Rectal smooth muscle tissue (tissue), 1 donor: Measurements from ENCODE around the gene UPF2.
A peak's percentile ranks its signal among the peaks of the same experiment; 100 is the strongest.
"Not testable (repeated sequence)": the region's sequence is repeated elsewhere in the genome, so short reads cannot be mapped to it uniquely, and the experiment has no call there.

Source experiments
- H3K27ac ChIP-seq: one replicate; pipeline ENCODE4 v1.7.0; 2013; ENCODE audit warnings: low read depth, low read length, inconsistent platforms
- H3K27me3 ChIP-seq: one replicate; pipeline ENCODE4 v1.7.0; 2013; ENCODE audit warnings: low read length; ENCODE audit not compliant: control insufficient read depth, insufficient read depth
- H3K36me3 ChIP-seq: one replicate; pipeline ENCODE4 v1.7.0; 2013; ENCODE audit warnings: low read length; ENCODE audit not compliant: control insufficient read depth, insufficient read depth
- H3K4me1 ChIP-seq: one replicate; pipeline ENCODE4 v1.7.0; 2013; ENCODE audit warnings: low read length; ENCODE audit not compliant: control insufficient read depth, insufficient read depth
- H3K4me3 ChIP-seq: one replicate; pipeline ENCODE4 v1.7.0; 2013; ENCODE audit warnings: low read length
- H3K9ac ChIP-seq: one replicate; pipeline ENCODE4 v1.7.0; 2013; ENCODE audit warnings: low read length

UPF2 gene, protein sequence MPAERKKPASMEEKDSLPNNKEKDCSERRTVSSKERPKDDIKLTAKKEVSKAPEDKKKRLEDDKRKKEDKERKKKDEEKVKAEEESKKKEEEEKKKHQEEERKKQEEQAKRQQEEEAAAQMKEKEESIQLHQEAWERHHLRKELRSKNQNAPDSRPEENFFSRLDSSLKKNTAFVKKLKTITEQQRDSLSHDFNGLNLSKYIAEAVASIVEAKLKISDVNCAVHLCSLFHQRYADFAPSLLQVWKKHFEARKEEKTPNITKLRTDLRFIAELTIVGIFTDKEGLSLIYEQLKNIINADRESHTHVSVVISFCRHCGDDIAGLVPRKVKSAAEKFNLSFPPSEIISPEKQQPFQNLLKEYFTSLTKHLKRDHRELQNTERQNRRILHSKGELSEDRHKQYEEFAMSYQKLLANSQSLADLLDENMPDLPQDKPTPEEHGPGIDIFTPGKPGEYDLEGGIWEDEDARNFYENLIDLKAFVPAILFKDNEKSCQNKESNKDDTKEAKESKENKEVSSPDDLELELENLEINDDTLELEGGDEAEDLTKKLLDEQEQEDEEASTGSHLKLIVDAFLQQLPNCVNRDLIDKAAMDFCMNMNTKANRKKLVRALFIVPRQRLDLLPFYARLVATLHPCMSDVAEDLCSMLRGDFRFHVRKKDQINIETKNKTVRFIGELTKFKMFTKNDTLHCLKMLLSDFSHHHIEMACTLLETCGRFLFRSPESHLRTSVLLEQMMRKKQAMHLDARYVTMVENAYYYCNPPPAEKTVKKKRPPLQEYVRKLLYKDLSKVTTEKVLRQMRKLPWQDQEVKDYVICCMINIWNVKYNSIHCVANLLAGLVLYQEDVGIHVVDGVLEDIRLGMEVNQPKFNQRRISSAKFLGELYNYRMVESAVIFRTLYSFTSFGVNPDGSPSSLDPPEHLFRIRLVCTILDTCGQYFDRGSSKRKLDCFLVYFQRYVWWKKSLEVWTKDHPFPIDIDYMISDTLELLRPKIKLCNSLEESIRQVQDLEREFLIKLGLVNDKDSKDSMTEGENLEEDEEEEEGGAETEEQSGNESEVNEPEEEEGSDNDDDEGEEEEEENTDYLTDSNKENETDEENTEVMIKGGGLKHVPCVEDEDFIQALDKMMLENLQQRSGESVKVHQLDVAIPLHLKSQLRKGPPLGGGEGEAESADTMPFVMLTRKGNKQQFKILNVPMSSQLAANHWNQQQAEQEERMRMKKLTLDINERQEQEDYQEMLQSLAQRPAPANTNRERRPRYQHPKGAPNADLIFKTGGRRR

DNA sequence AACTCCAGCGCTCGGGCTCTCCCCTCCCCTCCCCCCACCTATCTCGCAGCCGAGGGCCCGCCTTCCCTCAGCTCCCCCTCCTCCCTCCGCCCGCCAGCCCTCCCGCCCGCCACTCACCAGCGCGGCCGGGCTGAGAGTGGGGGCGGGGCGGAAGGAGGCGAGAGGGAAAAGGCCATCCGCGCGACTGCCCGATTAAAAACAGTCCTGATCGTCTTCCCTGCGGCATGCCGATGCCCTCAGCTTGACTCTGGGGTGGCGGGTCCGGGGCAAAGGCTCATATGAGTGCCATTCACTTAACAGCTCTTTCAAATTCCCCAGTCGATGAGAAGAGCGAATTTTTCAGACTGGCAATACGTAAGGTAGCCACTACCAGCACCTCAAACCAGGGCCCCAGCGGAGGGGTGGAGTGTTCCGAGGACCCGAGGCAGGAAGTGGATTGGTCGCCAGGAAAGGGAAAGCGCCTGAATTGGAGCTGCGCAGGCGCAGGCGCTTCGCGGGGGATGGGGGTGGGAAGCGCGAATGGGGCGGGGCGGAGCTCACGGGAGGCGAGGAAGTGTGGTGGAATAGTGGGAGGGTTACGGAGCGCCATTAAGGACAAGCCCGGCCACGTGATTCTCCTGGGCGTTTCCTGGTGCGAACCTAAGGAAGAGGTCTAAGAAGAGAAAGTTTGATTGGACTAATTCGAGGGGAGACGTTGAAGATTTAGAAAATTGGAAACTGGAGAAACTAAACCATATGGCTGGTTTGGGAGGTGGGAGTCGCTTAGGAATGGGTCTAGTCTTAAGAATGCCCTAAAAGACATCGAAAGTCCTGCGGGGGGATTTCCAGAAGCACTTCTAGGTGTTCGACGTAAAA, at the start of gene UPF2:
Gene UPF2, minus strand, starts transcription at position 13 of the 855 bp plus-strand sequence. CDS start 7,386 bp downstream, outside the sequence.
- Histone ChIP-seq H3K27me3 (no peaks in the 10 kb centered on the region), H3K27ac (peak within 1 kb of the TSS; percentile 100), H3K4me3 (peak within 1 kb of the TSS; percentile 94), H3K9ac (peak within 1 kb of the TSS; percentile 82), H3K36me3 (no peaks in the 10 kb centered on the region), H3K4me1 (peaks cover 4% of the 10 kb centered on the region)

DNA sequence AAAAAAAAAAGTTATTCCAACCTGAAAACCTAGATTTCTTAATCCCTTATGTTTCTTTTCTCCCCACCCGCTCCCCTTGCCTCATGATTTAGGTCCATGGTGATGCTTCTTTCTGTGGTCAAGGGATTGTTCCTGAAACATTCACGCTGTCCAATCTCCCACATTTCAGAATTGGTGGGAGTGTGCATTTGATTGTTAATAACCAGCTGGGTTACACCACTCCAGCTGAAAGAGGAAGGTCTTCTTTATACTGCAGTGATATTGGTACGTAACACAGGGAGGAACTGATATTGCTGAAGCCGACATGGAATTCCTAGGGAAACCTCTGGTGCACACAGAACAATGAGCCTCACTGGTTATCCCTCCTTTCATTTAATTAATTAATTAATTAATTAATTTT, 48.8 kb upstream of the UPF2 start:
- no peaks in the 10 kb centered on the region for H3K4me1 ChIP-seq
- no peak overlapping the region for H3K4me3 ChIP-seq
- H3K27ac ChIP-seq = no peak overlapping the region
- H3K9ac ChIP-seq = no peak overlapping the region
- peaks cover 10% of the 10 kb centered on the region for H3K36me3 ChIP-seq
- no peaks in the 10 kb centered on the region for H3K27me3 ChIP-seq

DNA sequence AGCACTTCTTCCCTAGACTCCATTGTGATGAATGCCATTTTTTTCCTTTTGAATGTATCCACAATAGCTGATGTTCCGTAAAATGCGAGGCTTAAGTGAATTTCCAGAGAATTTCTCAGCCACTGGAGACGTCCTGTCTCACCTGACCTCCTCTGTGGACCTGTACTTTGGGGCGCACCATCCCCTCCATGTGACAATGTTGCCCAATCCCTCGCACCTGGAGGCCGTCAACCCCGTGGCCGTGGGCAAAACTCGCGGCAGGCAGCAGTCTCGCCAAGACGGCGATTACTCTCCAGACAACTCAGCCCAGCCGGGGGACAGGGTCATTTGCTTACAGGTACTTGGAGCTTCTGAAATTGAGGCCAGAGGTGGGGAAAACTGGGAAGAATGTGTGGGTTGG, 46.3 kb upstream of the UPF2 start:
- Histone ChIP-seq H3K36me3 (peaks cover 11% of the 10 kb centered on the region), H3K27me3 (no peaks in the 10 kb centered on the region), H3K27ac (no peak overlapping the region), H3K9ac (no peak overlapping the region), H3K4me3 (no peak overlapping the region), H3K4me1 (no peaks in the 10 kb centered on the region)

DNA sequence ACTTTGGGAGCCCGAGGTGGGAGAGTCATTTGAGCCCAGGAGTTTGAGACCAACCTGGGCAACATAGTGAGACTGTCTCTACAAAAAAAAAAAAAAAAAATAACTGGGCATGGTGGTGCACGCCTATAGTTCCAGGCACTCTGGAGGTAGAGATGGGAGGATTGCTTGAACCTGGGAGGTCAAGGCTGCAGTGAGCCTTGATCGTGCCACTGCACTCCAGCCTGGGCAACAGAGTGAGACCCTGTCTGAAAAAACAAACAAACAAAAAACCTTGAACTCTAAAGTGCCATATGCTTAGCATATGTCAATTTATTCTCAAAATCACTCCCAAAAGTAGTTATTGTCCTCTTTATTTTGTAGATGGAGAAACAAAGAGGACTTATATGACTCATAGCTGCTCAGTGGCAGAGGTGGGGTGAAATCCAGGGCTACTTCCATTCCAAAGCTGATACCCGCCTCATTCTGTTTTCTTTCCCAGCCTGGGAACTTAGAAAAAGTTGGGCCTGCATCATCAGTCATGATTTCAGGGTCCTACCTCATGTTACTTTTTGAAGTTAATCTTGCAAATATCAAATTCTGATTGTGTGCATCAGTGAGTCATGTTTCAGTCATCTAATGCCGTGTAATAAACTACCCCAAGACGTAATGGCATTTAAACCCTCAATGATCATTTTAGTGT, 39.4 kb upstream of the UPF2 start:
- Histone ChIP-seq H3K4me1 (no peaks in the 10 kb centered on the region), H3K4me3 (no peak overlapping the region), H3K36me3 (peaks cover 3% of the 10 kb centered on the region), H3K9ac (no peak overlapping the region), H3K27me3 (no peaks in the 10 kb centered on the region), H3K27ac (no peak overlapping the region)

DNA sequence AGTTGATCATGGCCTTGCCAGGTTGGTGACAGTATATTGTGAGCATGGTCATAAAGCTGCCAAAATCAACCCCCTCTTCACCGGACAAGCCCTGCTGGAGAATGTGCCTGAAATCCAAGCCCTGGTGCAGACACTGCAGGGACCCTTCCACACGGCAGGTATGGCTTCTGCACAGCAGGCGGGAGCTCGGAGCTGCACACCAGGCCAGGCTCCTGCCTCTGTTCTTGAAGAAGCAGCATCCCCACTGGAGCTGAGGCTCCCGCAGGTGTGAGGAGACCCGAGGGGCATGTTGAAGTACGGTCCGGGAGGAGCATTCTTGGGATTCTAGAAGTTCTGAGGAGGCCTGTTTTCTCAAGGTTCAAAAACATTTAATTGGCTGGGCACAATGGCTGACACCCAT, 38.9 kb upstream of the UPF2 start:
- no peak overlapping the region for H3K9ac ChIP-seq
- no peak overlapping the region for H3K27ac ChIP-seq
- no peak overlapping the region for H3K4me3 ChIP-seq
- peaks cover 2% of the 10 kb centered on the region for H3K36me3 ChIP-seq
- H3K4me1 ChIP-seq = no peaks in the 10 kb centered on the region
- no peaks in the 10 kb centered on the region for H3K27me3 ChIP-seq

DNA sequence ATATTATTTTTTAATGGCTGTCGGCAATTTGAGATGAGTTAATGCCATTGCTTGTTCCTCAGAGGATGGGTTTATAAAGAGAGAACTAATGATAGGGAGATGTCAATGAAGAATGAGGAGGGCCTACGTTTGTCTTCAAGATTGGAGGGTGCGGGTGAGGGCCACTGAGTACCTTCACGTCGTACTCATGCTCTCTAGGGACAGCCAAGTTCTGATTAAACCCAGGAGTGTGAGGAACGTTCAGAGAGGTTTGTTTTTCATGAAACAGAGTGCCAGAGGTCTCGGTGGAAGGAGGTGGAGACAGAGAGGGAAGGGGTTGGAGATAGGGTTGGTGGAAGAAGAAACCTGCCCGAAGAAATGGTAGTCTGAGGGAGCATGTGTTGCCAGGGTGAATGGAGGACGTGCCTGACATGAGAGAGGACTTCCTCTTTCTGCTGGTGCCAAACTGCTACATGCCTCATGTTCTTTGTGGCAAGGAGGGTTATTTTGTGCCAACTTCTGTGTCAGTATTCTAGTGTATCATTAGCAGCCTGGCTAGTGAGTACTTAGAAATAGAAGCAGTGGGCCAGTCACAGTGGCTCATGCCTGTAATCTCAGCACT, 35.1 kb upstream of the UPF2 start:
- Histone ChIP-seq H3K4me1 (no peaks in the 10 kb centered on the region), H3K4me3 (no peak overlapping the region), H3K36me3 (no peaks in the 10 kb centered on the region), H3K27ac (no peak overlapping the region), H3K9ac (no peak overlapping the region), H3K27me3 (no peaks in the 10 kb centered on the region)

DNA sequence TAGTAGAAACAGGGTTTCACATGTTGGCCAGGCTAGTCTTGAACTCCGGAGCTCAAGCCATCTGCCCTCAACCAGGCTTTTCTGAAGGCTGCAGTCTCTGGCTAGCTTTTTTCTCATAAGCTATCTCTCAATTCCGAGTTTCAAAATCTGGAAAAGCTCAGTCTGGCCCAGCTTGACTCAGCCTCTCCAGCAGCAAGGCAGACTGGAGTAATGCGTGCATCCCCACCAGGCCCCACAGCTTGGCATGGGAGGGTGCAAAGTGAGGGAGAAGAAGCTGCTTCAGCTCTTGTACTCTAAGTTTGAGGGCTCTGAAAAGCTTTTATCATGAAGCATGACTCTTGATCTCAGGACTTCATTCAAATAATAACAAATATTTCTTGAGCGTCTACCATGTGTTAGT, 30.9 kb upstream of the UPF2 start:
- no peak overlapping the region for H3K27ac ChIP-seq
- H3K27me3 ChIP-seq = no peaks in the 10 kb centered on the region
- no peaks in the 10 kb centered on the region for H3K4me1 ChIP-seq
- H3K4me3 ChIP-seq = no peak overlapping the region
- no peak overlapping the region for H3K9ac ChIP-seq
- H3K36me3 ChIP-seq = no peaks in the 10 kb centered on the region

DNA sequence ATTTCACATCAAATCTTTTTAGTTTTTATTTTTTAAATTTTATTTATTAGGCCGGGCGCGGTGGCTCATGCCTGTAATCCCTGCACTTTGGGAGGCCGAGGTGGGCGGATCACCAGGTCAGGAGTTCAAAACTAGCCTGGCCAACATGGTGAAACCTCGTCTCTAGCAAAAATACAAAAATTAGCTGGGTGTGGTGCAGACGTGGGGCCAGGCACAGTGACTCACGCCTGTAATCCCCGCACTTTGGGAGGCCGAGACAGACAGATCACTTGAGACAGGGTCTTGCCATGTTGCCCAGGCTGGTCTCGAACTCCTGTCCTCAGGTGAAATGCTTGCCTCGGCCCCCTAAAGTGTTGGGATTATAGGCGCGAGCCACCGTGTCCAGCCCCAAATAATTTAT, 28.8 kb upstream of the UPF2 start:
- not testable (repeated sequence) for H3K27ac ChIP-seq, H3K36me3 ChIP-seq, H3K27me3 ChIP-seq, H3K4me1 ChIP-seq, H3K9ac ChIP-seq, H3K4me3 ChIP-seq

DNA sequence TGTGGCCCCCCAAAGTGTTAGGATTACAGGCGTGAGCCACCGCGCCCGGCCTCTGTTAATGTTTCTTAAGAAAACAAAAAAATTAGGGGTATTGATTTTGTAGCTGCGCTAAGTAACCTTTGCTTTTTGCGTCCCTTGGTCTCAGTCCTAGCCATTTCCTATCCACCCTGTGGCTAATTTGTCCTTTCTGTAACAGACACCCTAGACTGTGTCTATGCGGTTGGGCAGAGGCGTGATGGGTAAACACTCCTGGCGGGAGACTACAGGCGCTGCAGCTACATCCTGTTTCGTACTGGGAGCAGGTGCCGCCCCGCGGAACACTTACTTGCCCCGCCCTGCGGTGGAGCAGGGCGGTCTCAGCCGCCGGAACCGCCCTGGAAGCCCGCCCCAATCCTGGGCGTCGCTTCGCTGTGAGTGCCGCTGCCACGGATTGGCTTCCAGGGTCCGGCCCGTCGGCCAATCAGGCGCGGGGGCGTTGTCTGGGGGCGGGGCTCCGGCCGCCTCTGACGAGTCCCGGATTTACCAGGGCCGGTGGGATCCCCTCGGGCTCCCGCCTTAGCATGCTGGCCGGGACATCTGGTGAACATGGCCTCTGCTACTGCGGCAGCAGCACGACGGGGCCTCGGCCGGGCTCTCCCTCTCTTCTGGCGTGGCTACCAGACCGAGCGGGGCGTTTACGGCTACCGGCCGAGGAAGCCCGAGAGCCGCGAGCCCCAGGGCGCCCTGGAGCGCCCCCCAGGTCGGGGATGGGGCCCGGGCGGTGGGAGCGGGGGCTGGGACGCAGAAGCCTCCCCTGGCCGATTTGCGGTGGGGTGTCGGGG, 26.1 kb upstream of the UPF2 start, which contains the start of gene DHTKD1:
Gene DHTKD1, plus strand, starts transcription at position 506 of the 821 bp plus-strand sequence. Its CDS starts 80 bp downstream, at position 586.
- peak within 1 kb of the TSS; percentile 77 for H3K4me3 ChIP-seq
- no peaks in the 10 kb centered on the region for H3K36me3 ChIP-seq
- peak within 1 kb of the TSS; percentile 61 for H3K27ac ChIP-seq
- no peaks in the 10 kb centered on the region for H3K27me3 ChIP-seq
- no peaks in the 10 kb centered on the region for H3K4me1 ChIP-seq
- H3K9ac ChIP-seq = peak within 1 kb of the TSS; percentile 13

DNA sequence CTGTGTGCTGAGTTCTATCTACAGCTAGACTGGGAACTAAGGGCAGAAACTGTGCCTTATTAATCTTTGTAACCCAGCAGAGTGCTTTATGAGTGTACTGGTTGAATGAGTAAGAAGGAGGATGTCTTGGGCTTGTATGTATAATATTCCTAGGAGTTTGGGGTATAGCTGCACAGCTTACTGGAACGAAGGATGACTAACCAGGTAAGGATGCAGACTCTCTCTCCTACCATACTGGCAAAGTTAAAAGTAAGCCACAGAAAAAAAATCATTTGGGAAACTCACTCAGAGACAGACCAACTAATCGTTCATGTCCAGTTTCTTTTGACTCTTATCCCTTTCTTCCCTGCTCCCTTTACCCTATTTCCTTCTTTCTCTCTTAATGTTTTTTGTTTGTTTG, 24.7 kb upstream of the UPF2 start:
- Histone ChIP-seq H3K27me3 (no peaks in the 10 kb centered on the region), H3K4me3 (no peak overlapping the region), H3K9ac (no peak overlapping the region), H3K27ac (no peak overlapping the region), H3K36me3 (no peaks in the 10 kb centered on the region), H3K4me1 (no peaks in the 10 kb centered on the region)
